HepG2 (cell line): Measurements from ENCODE around the gene SLX9.

Experiments
- CBFB ChIP-seq: sonication (generic); formaldehyde crosslinking; IDR thresholded peaks from 2 replicates; pipeline ENCODE4 v1.4.0; 2020; ENCODE audit warnings: missing genetic modification reagents
- FOXK1 ChIP-seq: sonication (generic); formaldehyde crosslinking; IDR thresholded peaks from 2 replicates; pipeline ENCODE4 v1.4.0; 2020; ENCODE audit warnings: low read depth, missing genetic modification reagents, borderline replicate concordance
- MAZ ChIP-seq, 2 experiments: sonication (generic) in 1 of 2; formaldehyde crosslinking in 1 of 2; IDR thresholded peaks; 2 replicates each; pipeline versions ENCODE4 v1.5.0 to v1.6.1; 2012 to 2020; ENCODE audit warnings: low read depth in 2 of 2, mild to moderate bottlenecking in 2 of 2, borderline replicate concordance in 1 of 2, improper control_type of control experiment in 1 of 2, low read length in 1 of 2, missing genetic modification reagents in 1 of 2, moderate library complexity in 1 of 2
- TF ChIP-seq, protein P1 (sequence below): sonication (generic); formaldehyde crosslinking; IDR thresholded peaks from 2 replicates; pipeline ENCODE4 v1.5.0; 2020; ENCODE audit warnings: mild to moderate bottlenecking, missing genetic modification reagents, moderate library complexity
- TF ChIP-seq, protein P2 (sequence below): IDR thresholded peaks from 2 replicates; pipeline ENCODE4 v1.6.1; 2012; ENCODE audit warnings: inconsistent platforms

DNA sequence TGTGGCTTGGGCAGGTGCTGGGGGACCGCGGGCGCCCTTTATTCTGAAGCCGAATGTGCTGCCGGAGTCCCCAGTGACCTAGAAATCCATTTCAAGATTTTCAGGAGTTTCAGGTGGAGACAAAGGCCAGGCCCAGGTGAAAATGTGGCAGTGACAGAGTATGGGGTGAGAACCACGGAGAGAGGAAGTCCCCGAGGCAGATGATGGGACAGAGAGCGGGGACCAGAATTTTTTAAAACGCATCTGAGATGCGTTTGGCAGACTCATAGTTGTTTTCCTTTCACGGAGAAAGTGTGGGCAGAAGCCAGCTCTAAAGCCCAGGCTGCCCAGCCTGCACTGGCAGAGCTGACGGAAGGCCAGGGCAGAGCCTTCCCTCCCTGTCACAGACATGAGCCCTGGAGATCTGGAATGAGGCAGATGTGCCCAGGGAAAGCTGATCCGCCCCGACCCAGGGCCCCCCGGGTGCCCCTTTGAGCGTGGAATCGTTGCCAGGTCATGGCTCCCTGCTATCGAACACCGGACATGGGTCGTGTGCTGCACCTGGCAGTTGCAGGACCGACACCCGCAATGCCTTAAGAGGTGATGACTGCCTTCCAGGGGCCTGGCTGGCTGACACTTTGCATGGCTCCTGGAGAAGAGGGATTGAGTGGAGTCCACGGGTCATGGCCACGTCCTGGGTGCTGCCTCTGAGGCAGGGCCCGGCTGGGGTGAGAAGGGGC is 6.5 kb upstream of the SLX9 start:
- TF ChIP-seq, protein P1, sequence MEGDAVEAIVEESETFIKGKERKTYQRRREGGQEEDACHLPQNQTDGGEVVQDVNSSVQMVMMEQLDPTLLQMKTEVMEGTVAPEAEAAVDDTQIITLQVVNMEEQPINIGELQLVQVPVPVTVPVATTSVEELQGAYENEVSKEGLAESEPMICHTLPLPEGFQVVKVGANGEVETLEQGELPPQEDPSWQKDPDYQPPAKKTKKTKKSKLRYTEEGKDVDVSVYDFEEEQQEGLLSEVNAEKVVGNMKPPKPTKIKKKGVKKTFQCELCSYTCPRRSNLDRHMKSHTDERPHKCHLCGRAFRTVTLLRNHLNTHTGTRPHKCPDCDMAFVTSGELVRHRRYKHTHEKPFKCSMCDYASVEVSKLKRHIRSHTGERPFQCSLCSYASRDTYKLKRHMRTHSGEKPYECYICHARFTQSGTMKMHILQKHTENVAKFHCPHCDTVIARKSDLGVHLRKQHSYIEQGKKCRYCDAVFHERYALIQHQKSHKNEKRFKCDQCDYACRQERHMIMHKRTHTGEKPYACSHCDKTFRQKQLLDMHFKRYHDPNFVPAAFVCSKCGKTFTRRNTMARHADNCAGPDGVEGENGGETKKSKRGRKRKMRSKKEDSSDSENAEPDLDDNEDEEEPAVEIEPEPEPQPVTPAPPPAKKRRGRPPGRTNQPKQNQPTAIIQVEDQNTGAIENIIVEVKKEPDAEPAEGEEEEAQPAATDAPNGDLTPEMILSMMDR (CRISPR knock-in tag): no peak
- TF ChIP-seq FOXK1 (CRISPR knock-in tag): no peak
- TF ChIP-seq, protein P2, sequence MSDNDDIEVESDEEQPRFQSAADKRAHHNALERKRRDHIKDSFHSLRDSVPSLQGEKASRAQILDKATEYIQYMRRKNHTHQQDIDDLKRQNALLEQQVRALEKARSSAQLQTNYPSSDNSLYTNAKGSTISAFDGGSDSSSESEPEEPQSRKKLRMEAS: no peak
- no peak for TF ChIP-seq CBFB (CRISPR knock-in tag)
- TF ChIP-seq MAZ (IDR thresholded peaks at IDR 0.05; ENCODE audit: borderline replicate concordance, low read depth, low read length): no peak
- TF ChIP-seq MAZ (CRISPR knock-in tag; IDR thresholded peaks at IDR 0.05; ENCODE audit: low read depth): no peak
